VCaP (cell line): ENCODE measurements around the gene FAM98A.

Experiments used
- H3K27ac ChIP-seq: fragments of 450-650 bp; 2 replicates; pipeline ENCODE4 v1.5.1; 2017
- CTCF ChIP-seq: fragments of 450-650 bp; conservative IDR thresholded peaks from 2 replicates; pipeline ENCODE4 v1.5.1; 2017; ENCODE audit warnings: mild to moderate bottlenecking, moderate library complexity

The FAM98A gene

GRCh38 chr2:33607251-33607721, 8.2 kb upstream of the FAM98A start:
- no peak for TF ChIP-seq CTCF
- H3K27ac ChIP-seq = no peak overlapping the region

GRCh38 chr2:33606622-33607021, 7.5 kb upstream of the FAM98A start:
- no peak for TF ChIP-seq CTCF
- no peak overlapping the region for H3K27ac ChIP-seq

GRCh38 chr2:33606100-33606499, 7.0 kb upstream of the FAM98A start:
- TF ChIP-seq CTCF = no peak

GRCh38 chr2:33605056-33605455, 6.0 kb upstream of the FAM98A start:
- H3K27ac ChIP-seq = no peak overlapping the region
- no peak for TF ChIP-seq CTCF

More at GRCh38 chr2:33606100-33606499, 7.0 kb upstream of the FAM98A start:
- no peak overlapping the region for H3K27ac ChIP-seq

GRCh38 chr2:33603416-33603815, 4.3 kb upstream of the FAM98A start:
- no peak for TF ChIP-seq CTCF
- H3K27ac ChIP-seq = no peak overlapping the region

GRCh38 chr2:33602201-33602830, 3.2 kb upstream of the FAM98A start:
- no peak overlapping the region for H3K27ac ChIP-seq
- no peak for TF ChIP-seq CTCF

- peak overlapping the region; percentile 74 for H3K27ac ChIP-seq
Measured at GRCh38 chr2:33599943-33600192, 769 bp upstream of the FAM98A start.

More at GRCh38 chr2:33599943-33600192, 769 bp upstream of the FAM98A start:
- TF ChIP-seq CTCF = no peak
